ENCODE measurements around the gene MYL5.

MYL5 gene

DNA sequence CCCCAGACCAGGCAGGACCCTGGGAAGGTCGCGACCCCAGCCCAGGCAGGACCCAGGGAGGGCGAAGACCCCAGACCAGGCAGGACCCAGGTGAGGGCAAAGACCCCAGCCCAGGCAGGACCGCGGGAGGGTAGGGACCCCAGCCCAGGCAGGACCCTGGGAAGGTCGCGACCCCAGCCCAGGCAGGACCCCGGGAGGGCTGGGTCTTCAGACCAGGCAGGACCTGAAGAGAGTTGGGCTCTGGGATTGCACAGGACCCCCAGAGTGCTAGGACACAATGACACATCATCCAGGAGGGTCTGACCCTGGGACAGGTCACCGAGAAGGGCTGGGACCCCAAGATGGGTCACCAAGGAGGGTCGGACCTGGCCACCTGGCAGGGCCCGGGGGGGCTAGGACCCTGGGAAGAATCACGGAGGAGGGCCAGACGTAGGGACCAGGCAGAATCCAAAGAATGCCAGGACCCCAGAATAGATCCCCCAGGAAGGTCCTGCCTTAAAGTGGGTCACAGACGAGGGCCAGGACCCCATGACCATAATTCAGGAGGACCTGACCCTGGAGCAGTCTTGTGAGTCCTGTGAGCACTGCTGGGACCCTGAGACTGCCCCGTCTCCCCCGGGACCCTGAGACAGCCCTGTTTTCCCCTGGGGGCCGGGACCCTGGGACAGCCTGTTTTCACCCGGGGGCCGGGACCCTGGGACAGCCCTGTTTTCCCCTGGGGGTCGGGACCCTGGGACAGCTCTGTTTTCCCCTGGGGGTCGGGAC is 32.7 kb downstream of the MYL5 start:
- Histone ChIP-seq H3K27me3 (ENCODE audit: insufficient read depth, poor library complexity, severe bottlenecking) (no peaks in the 10 kb centered on the region), H3K27ac (replicated peaks) (no peak overlapping the region), H3K4me3 (replicated peaks; ENCODE audit: insufficient read depth, low read length) (no peak overlapping the region)
- no peak for DNase-seq (ENCODE audit: low read depth in 1 of 2, low spot score in 1 of 2)
- TF ChIP-seq GABPA (IDR thresholded peaks at IDR 0.05; ENCODE audit: low read depth) (no peak), SPI1 (IDR thresholded peaks at IDR 0.05; ENCODE audit: borderline replicate concordance, low read depth) (no peak), POLR2AphosphoS5 (IDR thresholded peaks at IDR 0.05; ENCODE audit: low read depth) (no peak), CTCF (IDR thresholded peaks at IDR 0.05; ENCODE audit: insufficient read depth, low read length) (no peak), REST (IDR thresholded peaks at IDR 0.05; ENCODE audit: insufficient replicate concordance, low read depth) (no peak)

DNA sequence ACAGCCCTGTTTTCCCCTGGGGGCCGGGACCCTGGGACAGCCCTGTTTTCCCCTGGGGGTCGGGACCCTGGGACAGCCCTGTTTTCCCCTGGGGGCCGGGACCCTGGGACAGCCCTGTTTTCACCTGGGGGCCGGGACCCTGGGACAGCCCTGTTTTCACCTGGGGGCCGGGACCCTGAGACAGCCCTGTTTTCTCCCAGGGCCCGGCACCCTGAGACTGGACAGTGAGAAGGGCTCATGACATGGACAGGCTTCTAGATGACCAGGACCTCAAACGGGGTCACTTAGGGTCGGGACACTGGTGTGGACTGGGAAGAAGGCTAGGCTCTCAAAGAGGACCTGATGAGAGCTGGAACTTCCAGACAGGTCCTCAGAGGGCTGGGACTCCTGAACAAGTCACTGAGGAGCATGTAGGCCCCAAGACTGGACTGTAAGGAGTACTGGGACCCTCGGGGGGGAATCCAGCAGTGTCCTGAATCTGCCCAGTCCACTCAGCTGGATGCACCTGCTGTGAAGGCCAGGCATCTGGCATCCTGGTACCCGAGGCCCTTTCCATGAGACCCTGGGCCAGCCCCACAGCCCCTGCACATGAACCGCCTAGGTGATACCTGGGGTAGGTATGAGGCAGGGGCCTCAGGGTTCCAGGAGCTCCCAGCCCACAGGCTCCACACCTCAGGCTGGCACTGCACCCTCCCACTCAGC is 33.7 kb downstream of the MYL5 start:
- Histone ChIP-seq H3K27me3 (ENCODE audit: insufficient read depth, poor library complexity, severe bottlenecking) (no peaks in the 10 kb centered on the region), H3K4me3 (replicated peaks; ENCODE audit: insufficient read depth, low read length) (no peak overlapping the region), H3K27ac (replicated peaks) (no peak overlapping the region)
- no peak for DNase-seq (ENCODE audit: low read depth in 1 of 2, low spot score in 1 of 2)
- TF ChIP-seq SPI1 (IDR thresholded peaks at IDR 0.05; ENCODE audit: borderline replicate concordance, low read depth) (no peak), GABPA (IDR thresholded peaks at IDR 0.05; ENCODE audit: low read depth) (no peak), CTCF (IDR thresholded peaks at IDR 0.05; ENCODE audit: insufficient read depth, low read length) (no peak), REST (IDR thresholded peaks at IDR 0.05; ENCODE audit: insufficient replicate concordance, low read depth) (no peak), POLR2AphosphoS5 (IDR thresholded peaks at IDR 0.05; ENCODE audit: low read depth) (no peak)

DNA sequence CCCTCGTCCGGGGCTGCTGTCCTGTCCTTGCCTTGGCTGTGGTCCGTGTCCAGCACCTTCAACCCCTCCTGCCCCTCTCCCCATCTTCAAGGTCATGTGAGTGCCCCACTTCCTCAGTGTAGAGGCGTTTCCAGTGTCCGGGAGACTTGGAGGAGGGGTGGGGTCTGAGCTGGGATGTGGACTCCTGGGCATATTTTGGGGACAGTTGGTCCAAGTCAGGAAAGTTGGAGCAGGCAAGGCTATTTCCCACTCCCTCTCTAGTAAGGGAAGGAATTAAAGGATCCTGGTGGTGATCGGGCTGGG is 34.2 kb downstream of the MYL5 start:
- Histone ChIP-seq H3K27me3 (ENCODE audit: insufficient read depth, poor library complexity, severe bottlenecking) (no peaks in the 10 kb centered on the region), H3K4me3 (replicated peaks; ENCODE audit: insufficient read depth, low read length) (no peak overlapping the region)
- no peak for TF ChIP-seq GABPA (IDR thresholded peaks at IDR 0.05; ENCODE audit: low read depth)
- TF ChIP-seq SPI1 (IDR thresholded peaks at IDR 0.05; ENCODE audit: borderline replicate concordance, low read depth): no peak
- no peak for TF ChIP-seq CTCF (IDR thresholded peaks at IDR 0.05; ENCODE audit: insufficient read depth, low read length)
- no peak for TF ChIP-seq REST (IDR thresholded peaks at IDR 0.05; ENCODE audit: insufficient replicate concordance, low read depth)
- TF ChIP-seq POLR2AphosphoS5 (IDR thresholded peaks at IDR 0.05; ENCODE audit: low read depth): no peak

More for the DNA sequence above, 34.2 kb downstream of the MYL5 start:
- no peak overlapping the region for H3K27ac ChIP-seq (replicated peaks)
- DNase-seq (ENCODE audit: low read depth in 1 of 2, low spot score in 1 of 2): no peak

Measured in HL-60 (cell line).